Esophagus squamous epithelium (tissue), 5 donors: ENCODE measurements around the gene ARGLU1. TPM values are rescaled to one million over a fixed set of nuclear protein-coding genes. Genes with fewer than 3 reads are reported as not detected.

ENCODE experiments used
- DNase-seq: peaks from one replicate; lab custom pipeline; 2025; lab: John Stamatoyannopoulos, UW
- H3K27ac ChIP-seq, 4 donors: fragments of 200-600 bp; sonication (generic); one replicate each; pipeline ENCODE4 v1.5.1; 2016 to 2019; ENCODE audit warnings: mild to moderate bottlenecking in 1 of 4
- H3K27me3 ChIP-seq, 4 donors: fragments of 200-600 bp; sonication (generic); 1 replicate in 3 of 4; 2 replicates in 1 of 4; pipeline versions ENCODE4 v1.5.1 to v1.6.0; 2017 to 2021; ENCODE audit warnings: antibody characterized with exemption in 1 of 4
- H3K36me3 ChIP-seq, 3 donors: fragments of 200-600 bp; sonication (generic); one replicate each; pipeline ENCODE4 v1.5.1; 2016 to 2019
- H3K4me1 ChIP-seq, 3 donors: fragments of 200-600 bp; sonication (generic); one replicate each; pipeline ENCODE4 v1.5.1; 2017 to 2019
- H3K4me3 ChIP-seq, 4 donors: fragments of 200-600 bp; sonication (generic); 1 replicate in 3 of 4; 2 replicates in 1 of 4; pipeline ENCODE4 v1.5.1; 2016 to 2019; ENCODE audit warnings: mild to moderate bottlenecking in 2 of 4, moderate library complexity in 1 of 4
- H3K9me3 ChIP-seq, 3 donors: fragments of 200-600 bp; sonication (generic); one replicate each; pipeline ENCODE4 v1.5.1; 2016 to 2019
- CTCF ChIP-seq, 6 experiments: fragments of 450-650 bp in 4 of 6; fragments of 200-600 bp in 2 of 6; sonication (generic) in 2 of 6; IDR thresholded peaks; one replicate each; pipeline ENCODE4 v1.5.1; 2016 to 2019; ENCODE audit warnings: antibody characterized with exemption in 6 of 6, mild to moderate bottlenecking in 4 of 6, moderate library complexity in 4 of 6
- POLR2A ChIP-seq, 4 donors: fragments of 450-650 bp; IDR thresholded peaks; one replicate each; pipeline ENCODE4 v1.6.1; 2017; ENCODE audit warnings: antibody characterized with exemption in 4 of 4, mild to moderate bottlenecking in 4 of 4, moderate library complexity in 3 of 4
- WGBS, 2 donors: methylation state at CpG; one replicate each; pipeline ENCODE4 v1.1.5; 2018; 5-methylcytosine and 5-hydroxymethylcytosine counted together
- intact Hi-C: fragments of 100-400 bp; cut with DNase I; formaldehyde crosslinking; loops from one replicate; pipeline ENCODE4 v1.15.0; 2022
- total RNA-seq, 4 donors: library from RNA; depleted of rRNA; stranded (reverse); fragments of >200 nt; gene quantifications; one replicate each; pipeline ENCODE4 v1.1.0, GENCODE V29; 2016
- donor health status: DM: yes; HTN: yes; CAD: no.

The ARGLU1 gene
- total RNA-seq, 4 donors from 2014 or later, result 29.1 to 111 (median 47.3) TPM

- H3K4me1 ChIP-seq, result peaks cover 0 to 4% (median 0%) of the 10 kb centered on the region in 3 donors
- no peak overlapping the region for H3K27ac ChIP-seq
- no peaks in the 10 kb centered on the region for H3K36me3 ChIP-seq
- DNase-seq, result no peak
- WGBS, 2 donors, result 63 to 68% methylated on average over 6 of the region's 6 CpGs
- TF ChIP-seq CTCF (IDR thresholded peaks at IDR 0.05) (no peak), POLR2A (IDR thresholded peaks at IDR 0.05) (no peak)
- H3K9me3 ChIP-seq, result no peaks in the 10 kb centered on the region
- no peak overlapping the region for H3K4me3 ChIP-seq
- intact Hi-C loops, result no loop called here
- no peaks in the 10 kb centered on the region for H3K27me3 ChIP-seq
Observed at GRCh38 chr13:106599875-106600797, 32.2 kb upstream of the ARGLU1 start.

GRCh38 chr13:106597749-106598395, 29.9 kb upstream of the ARGLU1 start:
- Histone ChIP-seq H3K9me3 (no peaks in the 10 kb centered on the region), H3K27ac (no peak overlapping the region), H3K4me3 (no peak overlapping the region), H3K27me3 (no peaks in the 10 kb centered on the region), H3K4me1 (peaks cover 0 to 4% (median 0%) of the 10 kb centered on the region in 3 donors), H3K36me3 (no peaks in the 10 kb centered on the region)
- TF ChIP-seq POLR2A (IDR thresholded peaks at IDR 0.05) (no peak), CTCF (IDR thresholded peaks at IDR 0.05) (no peak)
- 69 to 84% methylated on average over 2 to 3 of the region's 7 CpGs for WGBS, 2 donors
- no peak for DNase-seq
- intact Hi-C loops, result no loop called here

GRCh38 chr13:106597186-106597585, 29.2 kb upstream of the ARGLU1 start:
- Histone ChIP-seq H3K36me3 (no peaks in the 10 kb centered on the region), H3K4me1 (peaks cover 0 to under 1% (median 0%) of the 10 kb centered on the region in 3 donors), H3K27ac (no peak overlapping the region), H3K9me3 (no peaks in the 10 kb centered on the region), H3K27me3 (no peaks in the 10 kb centered on the region), H3K4me3 (no peak overlapping the region)
- intact Hi-C loops, result no loop called here
- DNase-seq, result no peak
- TF ChIP-seq CTCF (IDR thresholded peaks at IDR 0.05), result no peak
- TF ChIP-seq POLR2A (IDR thresholded peaks at IDR 0.05), result no peak
- 63% methylated on average over 5 of the region's 5 CpGs; no CpG with 5 or more reads in 1 of the 2 donors for WGBS, 2 donors

GRCh38 chr13:106596275-106596937, 28.5 kb upstream of the ARGLU1 start:
- no peak for DNase-seq
- TF ChIP-seq CTCF (IDR thresholded peaks at IDR 0.05), result no peak
- TF ChIP-seq POLR2A (IDR thresholded peaks at IDR 0.05), result no peak
- H3K9me3 ChIP-seq, result no peaks in the 10 kb centered on the region
- 62 to 77% methylated on average over 10 of the region's 10 CpGs for WGBS, 2 donors
- H3K36me3 ChIP-seq, result no peaks in the 10 kb centered on the region
- H3K27me3 ChIP-seq, result no peaks in the 10 kb centered on the region
- H3K4me3 ChIP-seq, result no peak overlapping the region
- no peak overlapping the region for H3K27ac ChIP-seq
- H3K4me1 ChIP-seq, result no peaks in the 10 kb centered on the region
- intact Hi-C loops, result no loop called here
